Bronchial epithelial cell (primary cell): Measurements from ENCODE around the gene RASL12. TPM values are rescaled to one million over a fixed set of nuclear protein-coding genes. Genes with fewer than 3 reads are reported as not detected.

Experiments used
- DNase-seq: peaks from one replicate; pipeline ENCODE4 v3.0.0-alpha.2; 2010; ENCODE audit warnings: low read depth
- FAIRE-seq: peaks from 2 replicates; lab custom pipeline; 2011; peaks lifted over from hg19 to GRCh38; lab: Jason Lieb, UNC
- H3K27me3 ChIP-seq: 2 replicates; pipeline ENCODE4 v1.5.1; 2011; ENCODE audit warnings: low read length; ENCODE audit not compliant: control insufficient read depth, insufficient read depth
- H3K36me3 ChIP-seq: 2 replicates; pipeline ENCODE4 v1.5.1; 2011; ENCODE audit warnings: low read length; ENCODE audit not compliant: control insufficient read depth, insufficient read depth
- H3K4me3 ChIP-seq: 2 replicates; pipeline ENCODE4 v1.5.1; 2011; ENCODE audit warnings: mild to moderate bottlenecking, low read depth, low read length, control low read depth
- CTCF ChIP-seq: IDR thresholded peaks from 2 replicates; pipeline ENCODE4 v1.5.1; 2011; ENCODE audit warnings: mild to moderate bottlenecking, moderate library complexity, low read length, control low read depth, inconsistent platforms; ENCODE audit not compliant: insufficient read depth, severe bottlenecking
- total RNA-seq: library from RNA; depleted of rRNA; stranded (reverse); fragments of >200 nt; gene quantifications from 2 replicates; pipeline ENCODE4 v1.2.1, GENCODE V29; 2014

The RASL12 gene
- total RNA-seq, 1 donor from 2014 or later: not detected

GRCh38 chr15:65085207-65085753 is 17.5 kb upstream of the RASL12 start:
- Histone ChIP-seq H3K27me3 (no peaks in the 10 kb centered on the region), H3K4me3 (no peak overlapping the region), H3K36me3 (no peaks in the 10 kb centered on the region)
- no peak for FAIRE-seq
- no peak for TF ChIP-seq CTCF
- no peak for DNase-seq

GRCh38 chr15:65084500-65085206 is 16.9 kb upstream of the RASL12 start:
- H3K36me3 ChIP-seq: no peaks in the 10 kb centered on the region
- DNase-seq: no peak
- FAIRE-seq: no peak
- no peak overlapping the region for H3K4me3 ChIP-seq
- H3K27me3 ChIP-seq: no peaks in the 10 kb centered on the region
- no peak for TF ChIP-seq CTCF

- no peak for FAIRE-seq
- no peaks in the 10 kb centered on the region for H3K36me3 ChIP-seq
- no peaks in the 10 kb centered on the region for H3K27me3 ChIP-seq
- peak; percentile 15 for TF ChIP-seq CTCF
- DNase-seq: no peak
- no peak overlapping the region for H3K4me3 ChIP-seq
These were observed 15.5 kb upstream of the RASL12 start for GRCh38 chr15:65083262-65083701.

- Histone ChIP-seq H3K27me3 (no peaks in the 10 kb centered on the region), H3K4me3 (no peak overlapping the region), H3K36me3 (no peaks in the 10 kb centered on the region)
- FAIRE-seq (no peak), DNase-seq (peak; percentile 46)
- TF ChIP-seq CTCF: no peak
These were observed 14.6 kb upstream of the RASL12 start for GRCh38 chr15:65082303-65082953.

- DNase-seq: peak; percentile 91
- no peak overlapping the region for H3K4me3 ChIP-seq
- FAIRE-seq: peak; percentile 97
- no peaks in the 10 kb centered on the region for H3K27me3 ChIP-seq
- H3K36me3 ChIP-seq: no peaks in the 10 kb centered on the region
- TF ChIP-seq CTCF: no peak
These were observed 14.0 kb upstream of the RASL12 start for GRCh38 chr15:65081758-65082157.
